GM10847 (cell line): ENCODE measurements around the gene SCN4A.

Experiments
- POLR2A ChIP-seq: IDR thresholded peaks from 2 replicates; pipeline ENCODE4 v1.6.1; 2011; ENCODE audit not compliant: insufficient read length; ENCODE audit errors: extremely low read depth

The SCN4A gene

GRCh38 chr17:63975541-63976092, 2.9 kb upstream of the SCN4A start:
- no peak for TF ChIP-seq POLR2A

GRCh38 chr17:63974594-63975192, 2.0 kb upstream of the SCN4A start:
- no peak for TF ChIP-seq POLR2A

GRCh38 chr17:63973930-63974593, 1.3 kb upstream of the SCN4A start:
- no peak for TF ChIP-seq POLR2A

- no peak for TF ChIP-seq POLR2A
Measured at GRCh38 chr17:63973247-63973646, 529 bp upstream of the SCN4A start.

- no peak for TF ChIP-seq POLR2A
Measured at GRCh38 chr17:63969278-63969677, 3.4 kb downstream of the SCN4A start.

GRCh38 chr17:63967953-63968352, 4.8 kb downstream of the SCN4A start:
- TF ChIP-seq POLR2A = no peak

- TF ChIP-seq POLR2A = no peak
Measured at GRCh38 chr17:63966646-63967264, 6.0 kb downstream of the SCN4A start.

- no peak for TF ChIP-seq POLR2A
Measured at GRCh38 chr17:63963123-63963522, 9.6 kb downstream of the SCN4A start.

GRCh38 chr17:63962298-63962744, 10.4 kb downstream of the SCN4A start:
- no peak for TF ChIP-seq POLR2A

- TF ChIP-seq POLR2A = no peak
Measured at GRCh38 chr17:63961355-63962212, 11.1 kb downstream of the SCN4A start.

GRCh38 chr17:63960430-63960829, 12.3 kb downstream of the SCN4A start:
- no peak for TF ChIP-seq POLR2A

GRCh38 chr17:63960006-63960405, 12.7 kb downstream of the SCN4A start:
- TF ChIP-seq POLR2A = no peak

- TF ChIP-seq POLR2A = no peak
Measured at GRCh38 chr17:63956296-63956920, 16.3 kb downstream of the SCN4A start.

GRCh38 chr17:63955791-63956190, 16.9 kb downstream of the SCN4A start:
- TF ChIP-seq POLR2A = no peak

- TF ChIP-seq POLR2A = no peak
Measured at GRCh38 chr17:63955232-63955631, 17.5 kb downstream of the SCN4A start.
